Colon (tissue), 2 donors: ENCODE measurements around the gene CMPK2.
"Not testable (repeated sequence)": the region's sequence is repeated elsewhere in the genome, so short reads cannot be mapped to it uniquely, and the experiment has no call there.

Experiments
- FAIRE-seq: peaks from 2 replicates; lab custom pipeline; 2012; peaks lifted over from hg19 to GRCh38; lab: Jason Lieb, UNC
- donor health status: control.
- donor health status: control.

The CMPK2 gene

DNA sequence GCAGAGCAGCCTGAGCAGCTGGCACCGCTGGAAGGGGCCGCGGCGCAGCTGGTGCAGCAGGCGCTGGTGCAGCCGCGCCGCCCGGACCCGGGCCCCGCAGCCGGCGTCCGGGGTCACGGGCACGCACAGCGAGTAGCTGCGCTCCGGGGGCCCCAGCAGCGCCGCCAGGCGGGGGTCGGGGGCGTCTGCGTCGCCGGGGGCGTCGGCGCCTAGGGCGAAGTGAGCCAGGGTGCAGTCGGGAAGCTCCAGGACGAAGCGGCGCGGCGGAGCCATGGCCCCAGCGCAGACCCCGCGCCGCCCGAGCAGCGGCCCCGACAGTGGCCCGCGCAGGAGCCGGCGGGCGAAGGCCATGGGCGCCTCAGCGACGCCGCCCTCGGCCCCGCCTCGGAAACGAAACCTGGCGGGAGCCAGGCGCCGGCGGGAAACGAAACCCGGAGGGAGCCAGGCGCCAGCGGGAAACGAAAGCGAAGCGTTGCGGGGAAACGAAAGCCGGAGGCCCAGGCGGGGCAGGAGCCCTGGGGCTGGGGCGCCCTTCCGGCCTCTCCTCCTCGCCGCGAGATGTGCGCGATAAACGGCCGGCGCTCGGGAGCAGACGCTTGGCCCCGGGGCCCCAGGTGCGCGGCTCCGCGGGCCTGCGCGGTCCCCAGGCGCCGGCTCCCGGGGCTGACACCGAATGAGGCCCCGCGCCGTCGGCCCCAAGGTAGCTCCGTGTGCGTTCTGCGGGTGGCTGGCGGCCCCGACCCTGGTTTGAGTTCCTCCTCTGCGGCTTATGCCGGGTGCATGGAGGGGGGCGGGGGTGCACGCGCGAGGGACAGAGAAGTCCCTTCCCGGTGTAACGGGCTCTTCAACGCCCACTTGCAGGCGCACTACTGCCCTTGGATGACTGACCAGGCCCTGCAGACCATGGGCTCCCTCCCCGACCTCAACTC, at the start of gene CMPK2:
TSS of gene CMPK2 (minus strand) at position 562 of the 929 bp plus-strand sequence. CDS start at position 351, 211 bp downstream.
- FAIRE-seq = no peak

- FAIRE-seq = no peak
Measured at GRCh38 chr2:6915399-6915798, 49.7 kb upstream of the CMPK2 start.

GRCh38 chr2:6914828-6915227, 49.1 kb upstream of the CMPK2 start:
- FAIRE-seq = no peak

DNA sequence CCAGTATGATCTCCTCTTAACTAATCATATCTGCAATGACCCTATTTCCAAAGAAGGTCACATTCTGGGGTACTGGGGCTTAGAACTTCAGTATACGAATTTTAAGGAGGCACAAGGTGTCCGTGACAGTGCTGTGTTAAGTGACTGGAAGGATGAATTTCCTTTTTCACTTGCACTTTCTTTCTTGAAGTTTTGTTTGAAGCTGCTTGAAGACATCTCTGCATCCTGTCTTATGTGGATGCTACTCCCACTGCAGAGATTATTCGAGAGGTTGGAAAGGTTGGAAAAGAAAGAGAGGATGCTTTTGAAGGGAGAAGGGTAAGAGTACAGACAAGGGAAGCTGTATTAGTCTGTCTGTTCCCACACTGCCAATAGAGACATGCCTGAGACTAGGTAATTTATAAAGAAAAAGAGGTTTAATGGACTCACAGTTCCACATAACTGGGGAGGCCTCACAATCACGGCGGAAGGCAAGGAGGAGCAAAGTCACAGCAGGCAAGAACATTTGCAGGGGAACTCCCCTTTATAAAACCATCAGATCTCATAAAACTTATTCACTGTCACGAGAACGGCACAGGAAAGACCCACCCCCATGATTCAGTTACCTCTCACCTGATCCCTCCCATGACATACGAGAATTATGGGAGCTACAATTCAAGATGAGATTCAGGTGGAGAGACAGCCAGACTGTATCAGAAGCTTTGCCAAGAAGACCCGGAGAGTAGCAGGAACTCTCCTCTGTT, 47.9 kb upstream of the CMPK2 start:
- no peak for FAIRE-seq

DNA sequence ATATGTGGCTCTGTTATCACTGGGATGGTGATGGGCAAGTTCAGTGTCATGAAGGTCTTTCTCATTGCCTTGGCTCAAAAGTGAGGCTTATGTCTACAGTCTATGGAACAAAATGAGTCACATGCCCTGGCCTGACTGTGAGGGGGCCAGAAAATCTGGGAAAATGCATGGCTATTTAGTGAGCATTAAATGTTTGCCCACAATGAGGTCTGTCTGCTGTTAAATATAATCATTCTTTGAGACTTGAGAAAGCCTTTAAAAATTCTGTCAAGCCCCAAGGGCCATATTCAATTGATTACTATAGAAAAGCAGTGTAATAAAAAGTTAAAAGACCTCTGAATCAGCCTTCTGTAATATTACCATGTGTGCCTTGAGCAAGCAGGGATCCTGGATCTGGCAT, 46.0 kb upstream of the CMPK2 start:
- FAIRE-seq = no peak

DNA sequence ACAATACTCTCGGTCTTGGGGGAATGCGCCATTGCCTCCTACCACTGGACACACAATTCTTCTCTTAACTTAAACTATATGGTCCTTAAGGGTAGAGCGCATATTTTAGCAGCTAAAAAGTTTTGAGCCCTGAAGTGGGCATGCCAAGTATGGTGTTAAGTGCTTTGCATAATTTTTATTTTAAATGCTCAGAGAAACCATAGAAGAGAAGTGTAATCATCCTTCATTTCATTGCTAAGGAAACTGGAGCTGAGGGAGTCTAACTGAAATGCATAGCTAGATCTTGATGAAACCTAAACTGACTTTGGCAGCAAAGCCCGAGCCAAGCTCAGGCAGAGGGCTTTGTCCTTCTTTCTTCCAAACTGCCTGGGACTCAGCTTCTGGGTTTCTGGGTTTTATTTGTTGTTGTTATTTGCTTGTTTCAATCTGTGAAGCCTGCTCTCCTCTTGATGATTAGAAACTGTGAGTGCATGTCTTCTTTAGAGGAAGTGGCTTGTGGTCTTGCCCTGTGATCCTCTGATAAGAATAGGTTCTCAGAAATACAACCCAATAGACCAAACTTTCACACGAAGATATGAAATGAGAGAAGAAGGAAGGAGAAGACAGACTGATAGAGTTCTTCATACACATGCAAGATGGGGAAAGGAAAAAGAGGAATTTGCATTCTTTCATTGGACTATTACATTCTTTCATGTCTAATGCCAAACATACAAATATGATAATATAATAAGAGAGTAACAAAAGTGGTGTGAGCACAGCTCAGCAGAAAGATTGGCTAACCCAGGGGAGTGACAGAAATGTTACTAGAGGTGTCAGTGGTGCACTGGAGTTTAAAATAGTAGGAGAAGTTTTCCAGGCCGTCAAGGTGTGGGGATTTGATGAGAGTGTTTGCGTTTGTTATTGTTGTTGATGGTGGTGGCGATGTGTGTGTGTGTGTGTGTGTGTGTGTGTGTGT, 44.0 kb upstream of the CMPK2 start:
- FAIRE-seq = no peak

DNA sequence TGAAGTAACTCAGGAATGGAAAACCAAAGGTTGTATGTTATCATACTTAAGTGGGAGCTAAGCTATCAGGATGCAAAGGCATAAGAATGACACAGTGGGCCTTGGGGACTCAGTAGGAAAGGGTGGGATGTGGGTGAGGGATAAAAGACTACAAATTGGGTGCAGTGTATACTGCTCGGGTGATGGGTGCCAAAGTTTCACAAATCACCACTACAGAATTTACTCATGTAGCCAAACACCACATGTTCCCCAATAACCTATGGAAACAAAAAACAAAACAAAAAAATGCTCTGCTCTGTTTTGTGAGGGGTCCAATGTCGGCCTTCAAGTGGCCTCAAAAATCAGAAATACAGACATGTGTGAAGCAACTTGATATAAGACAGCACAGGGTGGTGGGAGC, 42.6 kb upstream of the CMPK2 start:
- no peak for FAIRE-seq

GRCh38 chr2:6906165-6906741, 40.5 kb upstream of the CMPK2 start:
- no peak for FAIRE-seq

- no peak for FAIRE-seq
Measured at GRCh38 chr2:6905668-6906067, 40.0 kb upstream of the CMPK2 start.

DNA sequence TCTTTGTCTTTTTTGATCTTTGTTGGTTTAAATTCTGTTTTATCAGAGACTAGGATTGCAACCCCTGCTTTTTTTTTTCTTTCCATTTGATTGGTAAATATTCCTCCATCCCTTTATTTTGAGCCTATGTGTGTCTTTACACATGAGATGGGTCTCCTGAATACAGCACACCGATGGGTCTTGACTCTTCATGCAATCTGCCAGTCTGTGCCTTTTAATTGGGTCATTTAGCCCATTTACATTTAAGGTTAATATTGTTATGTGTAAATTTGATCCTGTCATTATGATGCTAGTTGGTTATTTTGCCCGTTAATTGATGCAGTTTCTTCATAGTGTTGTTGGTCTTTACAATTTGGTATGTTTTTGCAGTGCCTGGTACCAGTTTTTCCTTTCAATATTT, 36.9 kb upstream of the CMPK2 start:
- FAIRE-seq = not testable (repeated sequence)

GRCh38 chr2:6896930-6897759, 31.4 kb upstream of the CMPK2 start:
- FAIRE-seq = peak; percentile 95

GRCh38 chr2:6893876-6894482, 28.3 kb upstream of the CMPK2 start:
- FAIRE-seq = no peak

DNA sequence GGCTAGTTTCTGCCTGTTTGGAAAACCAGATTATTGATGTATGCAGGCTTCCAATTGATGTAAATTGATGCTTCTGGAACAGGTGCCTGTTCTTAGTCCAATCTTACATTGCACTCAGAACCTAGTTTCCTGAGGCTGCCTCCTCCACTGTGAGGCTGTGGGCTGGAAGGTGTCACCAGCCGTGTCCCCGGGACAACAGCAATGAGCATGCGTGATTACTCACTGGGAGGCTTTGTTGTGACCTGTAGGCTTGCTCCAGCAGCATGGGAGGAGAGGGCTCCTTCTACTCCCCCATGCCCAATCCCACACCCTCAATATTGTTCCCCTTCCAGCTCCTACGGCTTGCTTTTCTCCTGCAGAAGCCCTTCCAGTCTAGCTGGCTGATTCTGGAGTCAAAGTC, 23.0 kb upstream of the CMPK2 start:
- FAIRE-seq = no peak

- no peak for FAIRE-seq
Measured at GRCh38 chr2:6887751-6888192, 22.1 kb upstream of the CMPK2 start.

DNA sequence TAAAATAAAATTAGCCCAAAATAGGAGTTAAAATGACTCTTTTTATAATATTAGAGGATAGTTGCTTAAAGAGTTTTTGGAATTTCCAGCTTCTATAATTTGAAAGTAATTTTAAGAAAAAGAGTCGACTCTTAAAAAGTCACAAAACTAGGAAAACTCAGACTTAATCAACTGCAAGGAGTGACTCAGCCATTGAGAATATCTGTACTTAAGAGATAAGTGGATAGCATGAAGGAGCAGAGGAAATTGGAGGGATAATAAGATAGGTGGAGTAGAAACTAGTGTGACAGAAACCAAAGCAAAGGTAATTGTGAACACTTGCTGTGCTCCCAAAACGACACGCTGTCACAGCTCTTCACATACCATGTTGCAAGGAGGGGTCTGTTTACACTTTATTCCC, 20.3 kb upstream of the CMPK2 start:
- no peak for FAIRE-seq

- FAIRE-seq = no peak
Measured at GRCh38 chr2:6885551-6885950, 19.8 kb upstream of the CMPK2 start.

- no peak for FAIRE-seq
Measured at GRCh38 chr2:6883448-6884122, 17.9 kb upstream of the CMPK2 start.

DNA sequence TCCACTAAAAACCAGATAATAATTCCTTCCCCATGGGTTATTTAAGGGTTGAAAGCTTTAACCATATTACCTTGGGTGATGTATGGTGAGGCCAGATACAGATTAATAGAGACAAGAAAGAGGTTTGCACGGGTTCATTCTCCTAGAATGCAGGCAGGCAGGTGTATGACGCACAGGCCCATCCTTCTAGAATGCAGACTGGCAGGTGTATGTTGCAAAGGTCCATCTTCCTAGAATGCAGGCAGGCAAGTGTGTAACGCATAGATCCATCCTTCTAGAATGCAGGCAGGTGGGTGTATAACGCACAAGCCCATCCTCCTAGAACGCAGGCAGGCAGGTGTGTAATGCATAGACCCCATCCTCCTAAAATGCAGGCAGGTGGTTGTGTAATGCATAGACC, 15.8 kb upstream of the CMPK2 start:
- no peak for FAIRE-seq

DNA sequence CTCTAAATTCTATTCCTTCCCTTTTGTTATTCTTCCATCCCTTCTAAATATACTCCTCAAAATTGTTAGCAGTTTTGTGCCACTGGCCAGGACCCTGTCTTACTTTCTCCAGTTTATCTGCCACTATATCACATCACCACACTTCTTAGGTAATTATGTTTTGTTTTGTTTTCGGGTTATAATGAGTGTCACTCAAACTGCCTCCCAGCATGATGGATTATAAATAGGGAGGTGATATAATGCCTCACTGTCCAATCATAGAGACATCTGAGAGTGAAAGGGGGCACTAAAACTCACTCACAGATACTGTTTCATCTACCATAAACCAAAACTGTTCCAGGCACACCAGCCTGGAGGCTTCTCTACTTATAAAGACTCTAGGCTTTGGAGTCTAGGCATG, 15.3 kb upstream of the CMPK2 start:
- FAIRE-seq = no peak
